ACC112 (cell line): ENCODE measurements around the gene F2.

Source experiments
- H2AFZ ChIP-seq: fragments of 200-600 bp; sonication (generic); one replicate; pipeline ENCODE4 v1.6.0; 2017; ENCODE audit warnings: antibody characterized with exemption, low read length; ENCODE audit not compliant: unreplicated experiment
- H3K27ac ChIP-seq: fragments of 200-600 bp; sonication (generic); 2 replicates; pipeline ENCODE4 v1.5.1; 2014; ENCODE audit warnings: low read depth, mild to moderate bottlenecking, antibody characterized with exemption, low read length, moderate library complexity
- H3K27me3 ChIP-seq: fragments of 200-600 bp; sonication (generic); 2 replicates; pipeline ENCODE4 v1.6.1; 2014; ENCODE audit warnings: mild to moderate bottlenecking, antibody characterized with exemption, low read length, moderate library complexity, mixed read lengths; ENCODE audit not compliant: insufficient read depth
- H3K36me3 ChIP-seq: fragments of 200-600 bp; sonication (generic); 2 replicates; pipeline ENCODE4 v1.6.1; 2016; ENCODE audit warnings: mild to moderate bottlenecking, antibody characterized with exemption, low read length, moderate library complexity, mixed read lengths; ENCODE audit not compliant: insufficient read depth
- H3K4me1 ChIP-seq: fragments of 200-600 bp; sonication (generic); one replicate; pipeline ENCODE4 v1.6.1; 2016; ENCODE audit warnings: low read length, mixed read lengths; ENCODE audit not compliant: insufficient read depth, unreplicated experiment, control insufficient read depth
- H3K4me3 ChIP-seq: fragments of 200-600 bp; sonication (generic); 2 replicates; pipeline ENCODE4 v1.5.1; 2014; ENCODE audit warnings: mild to moderate bottlenecking, low read depth, low read length
- H3K79me2 ChIP-seq: fragments of 200-600 bp; sonication (generic); one replicate; pipeline ENCODE4 v1.6.0; 2016; ENCODE audit warnings: low read length; ENCODE audit not compliant: control insufficient read depth, unreplicated experiment, insufficient read depth

F2 gene

GRCh38 chr11:46718155-46719019 is 626 bp upstream of the F2 start:
- Histone ChIP-seq H3K27ac (no peak overlapping the region; the same call in 1 of the 2 replicates), H3K4me1 (peaks cover 20% of the 10 kb centered on the region), H2AFZ (peak overlapping the region; percentile 70), H3K4me3 (no peak overlapping the region), H3K27me3 (no peaks in the 10 kb centered on the region), H3K79me2 (no peaks in the 10 kb centered on the region), H3K36me3 (no peaks in the 10 kb centered on the region)

DNA sequence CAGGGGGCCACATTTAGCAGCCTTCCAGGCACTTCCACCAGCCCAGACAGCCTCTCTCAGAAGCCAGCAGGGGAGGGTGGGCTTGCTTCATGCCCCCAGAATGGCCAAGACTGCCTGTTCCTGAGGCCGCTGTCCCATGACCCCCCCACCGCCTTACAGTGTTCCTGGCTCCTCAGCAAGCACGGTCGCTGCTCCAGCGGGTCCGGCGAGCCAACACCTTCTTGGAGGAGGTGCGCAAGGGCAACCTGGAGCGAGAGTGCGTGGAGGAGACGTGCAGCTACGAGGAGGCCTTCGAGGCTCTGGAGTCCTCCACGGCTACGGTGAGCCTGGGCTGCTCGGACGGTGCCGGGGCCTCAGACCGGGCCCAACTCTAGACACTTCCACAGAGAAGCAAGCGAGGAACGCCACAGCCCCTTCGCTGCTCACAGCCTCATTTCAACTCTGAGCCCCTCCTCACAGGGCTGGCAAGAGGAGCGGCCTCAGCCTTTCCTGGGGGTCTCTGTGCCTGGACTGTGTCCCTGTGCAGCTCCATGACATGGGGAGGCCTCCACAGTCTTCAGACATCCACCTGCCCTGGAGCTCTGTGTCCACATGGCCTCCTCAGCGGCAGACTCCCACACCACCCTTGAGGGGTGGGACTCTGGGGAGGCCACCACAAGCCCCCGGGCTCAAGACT is 668 bp downstream of the F2 start:
- peaks cover 12% of the 10 kb centered on the region for H3K4me1 ChIP-seq
- H3K4me3 ChIP-seq: no peak overlapping the region
- H2AFZ ChIP-seq: no peak overlapping the region
- no peaks in the 10 kb centered on the region for H3K27me3 ChIP-seq
- no peak overlapping the region for H3K27ac ChIP-seq
- H3K36me3 ChIP-seq: no peaks in the 10 kb centered on the region
- no peaks in the 10 kb centered on the region for H3K79me2 ChIP-seq

DNA sequence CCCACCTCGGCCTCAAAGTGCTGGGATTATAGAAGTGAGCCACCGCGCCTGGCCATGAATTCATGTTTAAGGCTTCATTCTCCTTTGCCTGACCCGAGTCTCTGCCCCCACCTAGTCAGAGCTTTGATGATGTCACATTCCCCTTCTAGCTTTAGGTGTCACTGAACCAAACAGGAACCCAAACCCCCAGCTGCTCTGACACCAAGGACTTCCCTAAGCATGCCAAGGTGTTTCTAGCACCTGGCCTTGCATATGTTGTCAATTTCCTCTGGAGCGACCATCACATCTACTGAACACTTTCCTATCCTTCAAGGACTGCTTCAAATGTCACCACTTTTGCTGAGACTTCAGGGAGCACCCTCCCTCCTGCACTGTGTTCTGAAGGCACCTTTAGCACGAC is 2.3 kb downstream of the F2 start:
- Histone ChIP-seq H3K27me3 (no peaks in the 10 kb centered on the region), H3K36me3 (no peaks in the 10 kb centered on the region), H3K4me3 (no peak overlapping the region), H3K79me2 (no peaks in the 10 kb centered on the region), H3K27ac (no peak overlapping the region), H2AFZ (no peak overlapping the region), H3K4me1 (peaks cover 8% of the 10 kb centered on the region)

DNA sequence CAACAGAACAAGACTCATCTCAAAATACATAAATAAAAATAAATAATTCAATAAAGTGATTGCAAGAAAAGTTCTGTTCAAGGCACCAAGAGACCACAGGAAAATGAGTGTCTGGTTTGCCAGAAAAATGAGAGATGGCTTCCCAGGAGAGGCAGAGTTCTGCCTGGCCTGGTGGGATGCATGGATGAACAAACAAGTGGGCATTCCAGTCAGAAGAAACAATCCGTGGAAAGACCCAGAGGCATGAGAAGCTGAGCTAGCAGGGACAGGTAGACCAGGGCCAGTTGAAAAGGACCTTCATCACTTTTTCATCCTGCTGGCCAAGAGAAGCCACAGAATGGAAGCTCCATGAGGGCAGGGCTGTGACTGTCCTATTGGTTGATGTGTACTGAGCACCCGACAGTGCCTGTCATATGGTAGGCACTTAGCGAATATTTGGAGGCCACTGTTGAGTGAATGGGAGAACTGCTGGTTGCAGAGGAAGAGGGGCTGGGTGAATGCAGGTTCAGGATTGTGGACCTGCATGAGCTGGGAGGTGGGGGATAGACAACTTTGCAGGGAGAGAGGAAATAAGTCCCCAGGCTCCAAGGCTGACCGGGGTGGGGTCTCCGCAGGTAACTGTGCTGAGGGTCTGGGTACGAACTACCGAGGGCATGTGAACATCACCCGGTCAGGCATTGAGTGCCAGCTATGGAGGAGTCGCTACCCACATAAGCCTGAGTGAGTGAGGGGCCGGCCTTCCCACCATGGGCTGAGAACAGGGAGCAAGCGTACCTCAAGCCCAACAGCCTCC is 3.7 kb downstream of the F2 start:
- Histone ChIP-seq H2AFZ (no peak overlapping the region), H3K79me2 (no peaks in the 10 kb centered on the region), H3K36me3 (no peaks in the 10 kb centered on the region), H3K27ac (no peak overlapping the region), H3K27me3 (no peaks in the 10 kb centered on the region), H3K4me3 (no peak overlapping the region), H3K4me1 (peaks cover 8% of the 10 kb centered on the region)

- Histone ChIP-seq H3K36me3 (no peaks in the 10 kb centered on the region), H3K27ac (no peak overlapping the region), H3K4me3 (no peak overlapping the region), H3K4me1 (peaks cover 3% of the 10 kb centered on the region), H3K27me3 (no peaks in the 10 kb centered on the region), H3K79me2 (no peaks in the 10 kb centered on the region), H2AFZ (no peak overlapping the region)
These were observed 4.3 kb downstream of the F2 start for GRCh38 chr11:46723359-46723680.

DNA sequence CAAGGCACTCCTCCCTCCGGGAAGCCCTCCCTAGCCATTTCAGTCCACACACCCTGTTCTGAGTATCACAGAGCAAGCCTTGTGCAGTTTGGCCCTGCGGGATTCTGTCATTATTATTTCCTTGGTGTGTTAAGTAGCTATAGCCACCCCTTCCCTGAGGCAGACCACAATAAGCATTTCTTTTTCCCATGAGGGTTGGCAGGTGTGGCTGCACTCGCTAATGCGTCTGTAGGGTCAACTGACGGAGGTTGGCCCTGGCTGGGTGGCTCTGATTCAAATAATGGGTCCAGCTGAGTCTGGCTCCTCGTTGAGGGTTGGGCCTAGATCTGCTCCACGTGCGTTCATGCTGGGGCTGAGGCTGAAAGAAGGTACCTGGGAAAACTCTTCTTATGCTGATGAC is 5.1 kb downstream of the F2 start:
- H3K79me2 ChIP-seq: no peaks in the 10 kb centered on the region
- no peaks in the 10 kb centered on the region for H3K4me1 ChIP-seq
- H2AFZ ChIP-seq: no peak overlapping the region

GRCh38 chr11:46725338-46726205 is 6.6 kb downstream of the F2 start:
- Histone ChIP-seq H3K27ac (no peak overlapping the region), H2AFZ (no peak overlapping the region), H3K4me1 (no peaks in the 10 kb centered on the region), H3K79me2 (no peaks in the 10 kb centered on the region), H3K4me3 (no peak overlapping the region), H3K36me3 (no peaks in the 10 kb centered on the region), H3K27me3 (no peaks in the 10 kb centered on the region)

More for the DNA sequence above, 5.1 kb downstream of the F2 start:
- no peak overlapping the region for H3K4me3 ChIP-seq
- no peaks in the 10 kb centered on the region for H3K36me3 ChIP-seq
- no peak overlapping the region for H3K27ac ChIP-seq
- H3K27me3 ChIP-seq: no peaks in the 10 kb centered on the region

GRCh38 chr11:46726206-46726862 is 7.3 kb downstream of the F2 start:
- no peak overlapping the region for H3K4me3 ChIP-seq
- no peaks in the 10 kb centered on the region for H3K36me3 ChIP-seq
- H2AFZ ChIP-seq: no peak overlapping the region
- no peak overlapping the region for H3K27ac ChIP-seq
- H3K27me3 ChIP-seq: no peaks in the 10 kb centered on the region
- H3K4me1 ChIP-seq: no peaks in the 10 kb centered on the region
- no peaks in the 10 kb centered on the region for H3K79me2 ChIP-seq

GRCh38 chr11:46727952-46728658 is 9.1 kb downstream of the F2 start:
- Histone ChIP-seq H3K79me2 (no peaks in the 10 kb centered on the region), H2AFZ (no peak overlapping the region), H3K36me3 (no peaks in the 10 kb centered on the region), H3K4me1 (no peaks in the 10 kb centered on the region), H3K27me3 (no peaks in the 10 kb centered on the region), H3K4me3 (no peak overlapping the region), H3K27ac (no peak overlapping the region)
